HEK293T (cell line): ENCODE measurements around the gene PPFIA2.
A peak's percentile ranks its signal among the peaks of the same experiment; 100 is the strongest.

Source experiments
- CTCF ChIA-PET: fragments of 350-600 bp; formaldehyde crosslinking; extraction: SDS; loops from one replicate; lab custom pipeline; 2021; ENCODE audit warnings: antibody characterized with exemption, inconsistent platforms; lab: Yijun Ruan, JAX
- POLR2A ChIA-PET: fragments of 350-600 bp; formaldehyde crosslinking; extraction: SDS; loops from one replicate; lab custom pipeline; 2020; ENCODE audit warnings: antibody characterized with exemption, inconsistent platforms; lab: Yijun Ruan, JAX
- DNase-seq: peaks from one replicate; pipeline ENCODE4 v3.0.0; 2012; ENCODE audit warnings: mixed read lengths; ENCODE audit errors: extremely low spot score
- ARNT ChIP-seq: fragments of 450-650 bp; IDR thresholded peaks from 2 replicates; pipeline ENCODE4 v1.6.1; 2017; ENCODE audit warnings: mild to moderate bottlenecking
- BHLHE40 ChIP-seq: fragments of 450-650 bp; IDR thresholded peaks from 2 replicates; pipeline ENCODE4 v1.6.1; 2016; ENCODE audit warnings: mild to moderate bottlenecking, moderate library complexity, borderline replicate concordance
- CTBP1 ChIP-seq: fragments of 450-650 bp; IDR thresholded peaks from 2 replicates; pipeline ENCODE4 v1.6.1; 2016; ENCODE audit warnings: borderline replicate concordance
- ELF4 ChIP-seq: fragments of 450-650 bp; IDR thresholded peaks from 2 replicates; pipeline ENCODE4 v1.6.1; 2017; ENCODE audit warnings: antibody characterized with exemption
- FOXA1 ChIP-seq: fragments of 450-650 bp; IDR thresholded peaks from 2 replicates; pipeline ENCODE4 v1.6.1; 2016; ENCODE audit warnings: mild to moderate bottlenecking
- FOXK2 ChIP-seq: fragments of 450-650 bp; IDR thresholded peaks from 2 replicates; pipeline ENCODE4 v1.6.1; 2016; ENCODE audit warnings: mild to moderate bottlenecking
- FOXM1 ChIP-seq: fragments of 450-650 bp; IDR thresholded peaks from 2 replicates; pipeline ENCODE4 v1.6.1; 2017; ENCODE audit warnings: mild to moderate bottlenecking, borderline replicate concordance
- HDGF ChIP-seq: fragments of 450-650 bp; IDR thresholded peaks from 2 replicates; pipeline ENCODE4 v1.6.1; 2017; ENCODE audit warnings: antibody characterized with exemption, borderline replicate concordance
- L3MBTL2 ChIP-seq: fragments of 450-650 bp; conservative IDR thresholded peaks from 2 replicates; pipeline ENCODE4 v1.6.1; 2016; ENCODE audit warnings: mild to moderate bottlenecking
- LEF1 ChIP-seq: fragments of 450-650 bp; IDR thresholded peaks from 2 replicates; pipeline ENCODE4 v1.6.1; 2017; ENCODE audit warnings: mild to moderate bottlenecking, borderline replicate concordance
- NFRKB ChIP-seq: fragments of 450-650 bp; IDR thresholded peaks from 2 replicates; pipeline ENCODE4 v1.6.1; 2016; ENCODE audit warnings: mild to moderate bottlenecking, moderate library complexity
- PKNOX1 ChIP-seq: fragments of 450-650 bp; IDR thresholded peaks from 2 replicates; pipeline ENCODE4 v1.6.1; 2016
- SP1 ChIP-seq: fragments of 450-650 bp; IDR thresholded peaks from 2 replicates; pipeline ENCODE4 v1.6.1; 2017
- SUZ12 ChIP-seq: fragments of 450-650 bp; IDR thresholded peaks from 2 replicates; pipeline ENCODE4 v1.6.1; 2016; ENCODE audit warnings: mild to moderate bottlenecking
- TARDBP ChIP-seq: fragments of 450-650 bp; IDR thresholded peaks from 2 replicates; pipeline ENCODE4 v1.6.1; 2016
- ZNF384 ChIP-seq: fragments of 450-650 bp; IDR thresholded peaks from 2 replicates; pipeline ENCODE4 v1.6.1; 2016

Gene PPFIA2

DNA sequence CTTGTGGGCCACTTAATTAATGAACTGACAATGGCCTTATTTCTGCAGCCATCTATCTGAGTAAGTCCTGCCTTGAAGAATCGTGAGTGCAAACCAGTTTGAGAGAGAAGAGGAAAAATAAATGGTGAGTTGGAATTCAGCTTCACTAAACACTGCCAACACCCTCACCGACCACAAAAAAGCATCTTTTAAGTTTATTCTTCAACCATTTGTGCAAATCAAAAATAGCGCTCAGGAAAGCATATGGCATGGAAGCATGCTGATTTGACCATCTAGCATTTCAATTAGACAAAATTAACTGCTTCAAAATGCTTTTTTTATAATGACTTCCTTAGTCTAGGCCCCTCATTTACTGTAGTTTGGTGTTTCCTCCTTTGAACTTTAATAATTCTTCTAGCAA, 294.0 kb downstream of the PPFIA2 start:
- ChIA-PET CTCF (no interaction called here), POLR2A (no interaction called here)
- DNase-seq: no peak
- TF ChIP-seq FOXM1: no peak
- TF ChIP-seq L3MBTL2: no peak
- no peak for TF ChIP-seq ARNT
- no peak for TF ChIP-seq LEF1
- no peak for TF ChIP-seq ELF4
- no peak for TF ChIP-seq HDGF
- no peak for TF ChIP-seq BHLHE40
- TF ChIP-seq SUZ12: no peak
- no peak for TF ChIP-seq FOXA1
- no peak for TF ChIP-seq FOXK2
- TF ChIP-seq NFRKB: no peak
- TF ChIP-seq PKNOX1: no peak
- TF ChIP-seq ZNF384: no peak
- TF ChIP-seq CTBP1: no peak
- no peak for TF ChIP-seq TARDBP
- TF ChIP-seq SP1: no peak

DNA sequence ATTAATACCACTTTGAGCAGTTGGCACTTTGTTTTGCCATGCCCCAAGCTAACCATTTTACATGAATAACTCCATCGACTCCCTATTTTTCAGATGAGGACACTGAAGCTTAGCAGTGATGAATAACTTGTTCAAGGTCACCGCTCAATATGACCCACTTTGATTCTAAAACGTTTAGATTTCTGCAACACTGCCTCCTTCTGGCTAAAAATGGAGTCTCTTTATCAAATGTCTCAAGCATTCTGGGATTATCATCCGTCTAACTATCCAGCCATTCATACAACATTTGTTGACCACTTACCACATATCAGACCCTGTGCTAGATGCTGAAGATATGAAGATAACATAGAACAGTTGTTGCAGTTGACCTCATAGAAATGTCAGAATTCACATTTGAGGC, 298.0 kb downstream of the PPFIA2 start:
- no peak for TF ChIP-seq LEF1
- no peak for TF ChIP-seq FOXK2
- TF ChIP-seq FOXA1: no peak
- TF ChIP-seq L3MBTL2: no peak
- TF ChIP-seq CTBP1: no peak
- TF ChIP-seq TARDBP: no peak
- no peak for TF ChIP-seq ARNT
- ChIA-PET POLR2A (no interaction called here), CTCF (no interaction called here)
- DNase-seq: no peak

DNA sequence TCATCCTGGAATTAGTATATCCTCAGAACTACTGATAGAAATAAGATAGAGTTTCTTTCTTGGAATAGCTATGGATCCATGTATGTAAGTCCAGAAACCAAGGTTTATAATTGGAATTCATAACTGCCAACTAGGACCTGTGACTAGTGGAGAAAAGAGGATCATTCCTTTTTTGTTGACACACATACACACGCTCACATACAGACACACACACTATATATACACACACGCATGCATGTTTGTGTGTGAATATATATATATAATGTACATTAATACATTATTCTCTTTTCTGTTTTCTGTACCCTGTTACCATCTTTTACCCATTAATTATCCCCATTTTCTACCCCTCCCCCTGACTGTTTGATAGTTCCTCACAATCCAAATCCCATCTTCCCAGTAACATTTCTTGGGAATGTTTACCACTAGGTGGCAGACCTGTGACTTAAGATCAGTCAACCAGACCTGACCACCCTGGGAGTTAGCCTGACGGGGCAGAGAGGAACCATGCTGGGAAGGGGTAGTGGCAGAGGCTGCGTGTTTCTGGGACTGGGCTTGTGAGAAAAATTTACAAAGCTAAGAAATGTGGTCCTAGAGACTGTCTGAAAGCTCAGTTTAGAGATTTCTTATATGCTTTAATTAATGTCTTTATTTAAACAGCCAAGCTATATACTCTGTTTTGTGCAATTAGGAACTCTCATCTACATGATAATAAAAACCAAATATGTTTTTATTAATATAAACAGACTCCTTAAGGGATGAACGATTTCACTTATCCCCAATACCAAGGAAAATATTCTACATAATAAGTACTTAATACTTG, 308.0 kb downstream of the PPFIA2 start:
- TF ChIP-seq PKNOX1 (0 out of 2 replicates have a peak, but pooled peaks have one; percentile 19), CTBP1 (no peak)
- CTCF ChIA-PET: interaction anchor here (0.6 to 0.7 kb wide), 3 partner anchors 11 to 179 kb away, joined by 3 to 4 read pairs (median 4); no protein-coding TSS in a partner anchor
- POLR2A ChIA-PET: no interaction called here
- peak; percentile 64 for DNase-seq

DNA sequence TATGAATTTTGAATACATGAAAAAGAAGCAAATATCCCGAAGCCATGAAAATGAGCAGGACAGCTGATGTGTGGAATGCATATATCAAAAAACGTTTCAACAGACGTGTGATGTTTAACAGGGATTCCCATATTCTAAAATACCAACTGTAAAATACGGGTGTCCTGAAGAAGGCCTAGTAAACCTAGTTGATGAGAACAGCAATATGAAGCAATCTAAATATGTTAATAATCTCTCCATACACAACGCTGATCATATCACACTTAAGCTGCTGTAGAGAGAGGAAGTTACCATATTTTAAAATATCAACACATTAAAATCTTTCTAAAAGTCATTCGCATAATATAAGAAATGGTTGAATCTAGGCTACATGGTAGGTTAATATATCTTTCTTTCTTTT, 317.5 kb downstream of the PPFIA2 start:
- TF ChIP-seq ELF4: no peak
- TF ChIP-seq HDGF: no peak
- no peak for TF ChIP-seq FOXK2
- no peak for TF ChIP-seq L3MBTL2
- TF ChIP-seq NFRKB: no peak
- no peak for TF ChIP-seq SP1
- CTCF ChIA-PET: no interaction called here
- POLR2A ChIA-PET: no interaction called here
- DNase-seq: no peak

DNA sequence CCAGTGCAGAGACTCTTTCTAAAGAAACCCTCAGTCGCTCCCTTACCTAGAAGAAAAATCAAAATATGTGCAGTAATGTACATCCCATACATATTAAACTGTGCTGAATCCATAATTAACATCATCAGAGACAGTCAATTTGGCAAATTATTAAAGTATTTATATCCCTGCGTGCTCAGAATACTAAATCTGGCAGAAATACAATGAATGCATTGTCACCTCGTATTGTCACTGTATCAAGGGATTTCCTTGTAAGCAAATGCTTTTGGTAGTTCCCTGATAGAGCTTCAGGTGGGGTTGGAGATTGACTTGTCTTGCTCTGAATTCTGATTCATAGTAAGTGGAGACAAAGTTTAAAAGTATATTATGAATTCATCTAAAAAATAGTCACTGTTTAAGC, 319.1 kb downstream of the PPFIA2 start:
- ChIA-PET CTCF (interaction anchor here (0.5 kb wide), 1 partner anchor 175 kb away, joined by 4 read pairs; no protein-coding TSS in a partner anchor), POLR2A (no interaction called here)
- no peak for DNase-seq
- no peak for TF ChIP-seq TARDBP
- TF ChIP-seq SP1: no peak
- TF ChIP-seq CTBP1: no peak
- no peak for TF ChIP-seq FOXK2
- TF ChIP-seq ELF4: no peak
- no peak for TF ChIP-seq FOXA1
- TF ChIP-seq PKNOX1: no peak
- TF ChIP-seq ZNF384: no peak
- TF ChIP-seq BHLHE40: no peak
- no peak for TF ChIP-seq HDGF
- TF ChIP-seq SUZ12: no peak
- TF ChIP-seq LEF1: no peak

DNA sequence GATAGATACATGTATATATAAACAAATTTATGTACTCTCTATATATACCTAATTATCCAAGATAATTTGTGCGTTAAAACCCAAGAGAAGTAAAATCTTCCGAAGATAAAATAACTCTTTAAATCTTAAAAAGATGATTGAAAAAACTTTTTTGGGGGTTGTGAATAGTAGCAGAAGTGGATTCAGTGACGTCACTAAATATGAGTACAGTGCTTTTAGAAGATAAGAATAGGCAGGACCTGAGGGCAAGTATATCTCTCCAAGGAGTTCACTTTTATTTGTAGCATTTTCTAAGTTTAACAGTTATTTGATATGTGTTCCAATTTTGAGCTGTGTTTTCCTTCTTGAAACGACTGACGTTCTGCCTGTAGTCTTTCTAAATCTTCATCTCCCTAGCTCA, 319.8 kb downstream of the PPFIA2 start:
- CTCF ChIA-PET: no interaction called here
- DNase-seq: no peak
- no peak for TF ChIP-seq LEF1
- TF ChIP-seq FOXK2: no peak
- TF ChIP-seq FOXM1: no peak
- no peak for TF ChIP-seq SP1
- TF ChIP-seq FOXA1: no peak
- no peak for TF ChIP-seq L3MBTL2
- TF ChIP-seq ARNT: no peak
- TF ChIP-seq CTBP1: no peak
- no peak for TF ChIP-seq ZNF384
- TF ChIP-seq SUZ12: no peak
- no peak for TF ChIP-seq NFRKB
- TF ChIP-seq ELF4: no peak
- no peak for TF ChIP-seq BHLHE40
- no peak for TF ChIP-seq PKNOX1
- POLR2A ChIA-PET: no interaction called here
